Suprapubic skin (tissue), 4 donors: ENCODE data around the gene KLK15. TPM values are rescaled to one million over a fixed set of nuclear protein-coding genes. Genes with fewer than 3 reads are reported as not detected.
"Not testable (repeated sequence)": the region's sequence is repeated elsewhere in the genome, so short reads cannot be mapped to it uniquely, and the experiment has no call there.

ENCODE experiments used
- DNase-seq, 2 donors: peaks; one replicate each; pipeline ENCODE4 v3.0.0-alpha.2; 2019; ENCODE audit warnings: low spot score in 2 of 2
- H3K27ac ChIP-seq: fragments of 200-600 bp; sonication (generic); one replicate; pipeline ENCODE4 v1.5.1; 2019
- H3K27me3 ChIP-seq: fragments of 200-600 bp; sonication (generic); one replicate; pipeline ENCODE4 v1.5.1; 2019
- H3K36me3 ChIP-seq: fragments of 200-600 bp; sonication (generic); one replicate; pipeline ENCODE4 v1.5.1; 2019
- H3K4me1 ChIP-seq: fragments of 200-600 bp; sonication (generic); one replicate; pipeline ENCODE4 v1.5.1; 2019
- H3K4me3 ChIP-seq: fragments of 200-600 bp; sonication (generic); one replicate; pipeline ENCODE4 v1.5.1; 2019; ENCODE audit warnings: mild to moderate bottlenecking
- H3K9me3 ChIP-seq: fragments of 200-600 bp; sonication (generic); one replicate; pipeline ENCODE4 v1.5.1; 2019
- EP300 ChIP-seq: sonication (generic); formaldehyde crosslinking; IDR thresholded peaks from one replicate; pipeline ENCODE4 v1.6.1; 2017; ENCODE audit warnings: antibody characterized with exemption
- POLR2A ChIP-seq, 2 donors: fragments of 450-650 bp; IDR thresholded peaks; one replicate each; pipeline ENCODE4 v1.6.1; 2017; ENCODE audit warnings: antibody characterized with exemption in 2 of 2, mild to moderate bottlenecking in 2 of 2, moderate library complexity in 2 of 2
- POLR2AphosphoS5 ChIP-seq, 3 donors: sonication (generic); formaldehyde crosslinking; IDR thresholded peaks; one replicate each; pipeline ENCODE4 v1.6.1; 2017; ENCODE audit warnings: antibody characterized with exemption in 3 of 3
- WGBS: methylation state at CpG from one replicate; pipeline ENCODE4 v1.1.5; 2018; 5-methylcytosine and 5-hydroxymethylcytosine counted together
- total RNA-seq, 4 donors: library from RNA; depleted of rRNA; stranded (reverse); fragments of >200 nt; gene quantifications; one replicate each; pipeline ENCODE4 v1.1.0, GENCODE V29; 2016
- TF ChIP-seq, protein P1 (sequence below), 2 donors: fragments of 200-600 bp in 1 of 2; fragments of 450-650 bp in 1 of 2; sonication (generic) in 1 of 2; IDR thresholded peaks; one replicate each; pipeline ENCODE4 v1.5.1; 2016 to 2019; ENCODE audit warnings: antibody characterized with exemption in 2 of 2, mild to moderate bottlenecking in 1 of 2, moderate library complexity in 1 of 2

KLK15 gene
- total RNA-seq, 4 donors from 2014 or later, result not detected

DNA sequence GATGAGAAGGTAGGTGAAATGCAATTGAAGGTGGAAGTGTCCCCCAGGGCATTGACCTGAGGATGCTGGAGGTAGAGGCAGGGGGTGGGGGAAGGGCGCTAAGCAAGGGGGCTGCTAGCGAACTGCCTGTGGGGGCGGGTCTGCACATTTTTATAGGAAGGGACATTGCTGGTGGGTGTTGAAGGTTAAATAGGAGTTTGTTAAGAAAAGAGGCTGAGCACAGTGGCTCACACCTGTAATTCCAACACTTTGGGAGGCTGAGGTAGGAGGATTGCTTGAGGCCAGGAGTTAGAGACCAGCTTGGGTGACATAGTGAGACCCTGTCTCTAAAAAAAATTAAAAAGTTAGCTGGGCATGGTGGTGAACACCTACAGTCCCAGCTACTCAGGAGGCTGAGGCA lies 48.7 kb downstream of the KLK15 start:
- H3K27me3 ChIP-seq, result peaks cover 35% of the 10 kb centered on the region

DNA sequence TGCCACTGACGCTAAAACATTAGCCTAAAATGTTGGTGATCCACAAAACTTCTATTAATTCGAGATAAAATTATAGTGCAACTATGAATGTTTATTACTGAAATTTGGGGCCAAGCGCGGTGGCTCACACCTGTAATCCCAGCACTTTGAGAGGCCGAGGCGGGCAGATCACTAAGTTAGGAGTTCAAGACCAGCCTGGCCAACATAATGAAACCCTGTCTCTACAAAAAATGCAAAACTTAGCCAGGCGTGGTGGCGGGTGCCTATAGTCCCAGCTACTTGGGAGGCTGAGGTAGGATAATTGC lies 49.6 kb downstream of the KLK15 start:
- Histone ChIP-seq H3K4me1 (peaks cover 12% of the 10 kb centered on the region), H3K27me3 (peaks cover 44% of the 10 kb centered on the region)
- not testable (repeated sequence) for H3K9me3 ChIP-seq, H3K4me3 ChIP-seq, DNase-seq, H3K27ac ChIP-seq, H3K36me3 ChIP-seq
- WGBS, result 34% methylated on average over 8 of the region's 8 CpGs

More for the DNA sequence above, 48.7 kb downstream of the KLK15 start:
- TF ChIP-seq EP300 (no peak), POLR2AphosphoS5 (IDR thresholded peaks at IDR 0.05) (no peak), POLR2A (IDR thresholded peaks at IDR 0.05) (no peak)
- TF ChIP-seq, protein P1, sequence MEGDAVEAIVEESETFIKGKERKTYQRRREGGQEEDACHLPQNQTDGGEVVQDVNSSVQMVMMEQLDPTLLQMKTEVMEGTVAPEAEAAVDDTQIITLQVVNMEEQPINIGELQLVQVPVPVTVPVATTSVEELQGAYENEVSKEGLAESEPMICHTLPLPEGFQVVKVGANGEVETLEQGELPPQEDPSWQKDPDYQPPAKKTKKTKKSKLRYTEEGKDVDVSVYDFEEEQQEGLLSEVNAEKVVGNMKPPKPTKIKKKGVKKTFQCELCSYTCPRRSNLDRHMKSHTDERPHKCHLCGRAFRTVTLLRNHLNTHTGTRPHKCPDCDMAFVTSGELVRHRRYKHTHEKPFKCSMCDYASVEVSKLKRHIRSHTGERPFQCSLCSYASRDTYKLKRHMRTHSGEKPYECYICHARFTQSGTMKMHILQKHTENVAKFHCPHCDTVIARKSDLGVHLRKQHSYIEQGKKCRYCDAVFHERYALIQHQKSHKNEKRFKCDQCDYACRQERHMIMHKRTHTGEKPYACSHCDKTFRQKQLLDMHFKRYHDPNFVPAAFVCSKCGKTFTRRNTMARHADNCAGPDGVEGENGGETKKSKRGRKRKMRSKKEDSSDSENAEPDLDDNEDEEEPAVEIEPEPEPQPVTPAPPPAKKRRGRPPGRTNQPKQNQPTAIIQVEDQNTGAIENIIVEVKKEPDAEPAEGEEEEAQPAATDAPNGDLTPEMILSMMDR (IDR thresholded peaks at IDR 0.05), result no peak
- no peak for DNase-seq
- Histone ChIP-seq H3K4me1 (peaks cover 10% of the 10 kb centered on the region), H3K4me3 (no peak overlapping the region), H3K9me3 (no peaks in the 10 kb centered on the region), H3K36me3 (no peaks in the 10 kb centered on the region), H3K27ac (no peak overlapping the region)
- whole genome bisulfite sequencing, result 90% methylated on average over 3 of the region's 3 CpGs

DNA sequence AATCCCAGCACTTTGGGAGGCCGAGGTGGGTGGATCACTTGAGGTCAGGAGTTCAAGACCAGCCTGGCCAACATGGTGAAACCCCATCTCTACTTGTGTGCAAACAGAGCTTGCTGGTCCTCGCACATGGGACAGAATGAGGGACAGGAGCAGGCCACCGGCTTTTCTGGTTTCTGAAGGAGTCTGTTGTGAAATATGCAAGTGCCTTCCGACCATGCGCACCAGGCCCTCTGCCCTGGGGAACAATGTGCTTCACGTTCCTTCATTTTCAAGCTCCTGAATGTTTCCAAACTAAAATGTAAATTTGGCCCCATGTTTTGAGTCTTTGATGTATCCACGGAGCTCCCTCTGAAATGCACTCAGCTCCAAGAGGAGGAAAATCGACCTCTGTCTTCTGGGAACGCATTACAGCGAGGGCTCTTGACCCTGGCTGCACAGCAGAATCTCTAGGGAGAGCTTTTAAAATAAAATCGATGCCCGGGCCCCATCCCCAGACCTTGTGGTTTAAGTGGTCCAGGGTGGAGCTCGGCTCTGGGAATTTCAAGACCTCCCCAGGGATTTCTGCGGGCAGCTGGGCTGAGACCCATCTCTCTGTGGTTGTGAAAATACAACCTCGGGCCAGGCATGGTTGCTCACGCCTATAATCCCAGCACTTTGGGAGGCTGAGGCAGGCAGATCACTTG lies 52.5 kb downstream of the KLK15 start:
- H3K9me3 ChIP-seq, result no peaks in the 10 kb centered on the region
- H3K27me3 ChIP-seq, result peaks cover 73% of the 10 kb centered on the region
- TF ChIP-seq EP300 (no peak), POLR2A (IDR thresholded peaks at IDR 0.05) (no peak), POLR2AphosphoS5 (IDR thresholded peaks at IDR 0.05) (no peak)
- TF ChIP-seq, protein P1 (IDR thresholded peaks at IDR 0.05), result no peak
- no peak for DNase-seq
- no peak overlapping the region for H3K4me3 ChIP-seq
- 49% methylated on average over 14 of the region's 16 CpGs for WGBS
- H3K4me1 ChIP-seq, result peaks cover 19% of the 10 kb centered on the region
- H3K36me3 ChIP-seq, result no peaks in the 10 kb centered on the region
- H3K27ac ChIP-seq, result no peak overlapping the region

DNA sequence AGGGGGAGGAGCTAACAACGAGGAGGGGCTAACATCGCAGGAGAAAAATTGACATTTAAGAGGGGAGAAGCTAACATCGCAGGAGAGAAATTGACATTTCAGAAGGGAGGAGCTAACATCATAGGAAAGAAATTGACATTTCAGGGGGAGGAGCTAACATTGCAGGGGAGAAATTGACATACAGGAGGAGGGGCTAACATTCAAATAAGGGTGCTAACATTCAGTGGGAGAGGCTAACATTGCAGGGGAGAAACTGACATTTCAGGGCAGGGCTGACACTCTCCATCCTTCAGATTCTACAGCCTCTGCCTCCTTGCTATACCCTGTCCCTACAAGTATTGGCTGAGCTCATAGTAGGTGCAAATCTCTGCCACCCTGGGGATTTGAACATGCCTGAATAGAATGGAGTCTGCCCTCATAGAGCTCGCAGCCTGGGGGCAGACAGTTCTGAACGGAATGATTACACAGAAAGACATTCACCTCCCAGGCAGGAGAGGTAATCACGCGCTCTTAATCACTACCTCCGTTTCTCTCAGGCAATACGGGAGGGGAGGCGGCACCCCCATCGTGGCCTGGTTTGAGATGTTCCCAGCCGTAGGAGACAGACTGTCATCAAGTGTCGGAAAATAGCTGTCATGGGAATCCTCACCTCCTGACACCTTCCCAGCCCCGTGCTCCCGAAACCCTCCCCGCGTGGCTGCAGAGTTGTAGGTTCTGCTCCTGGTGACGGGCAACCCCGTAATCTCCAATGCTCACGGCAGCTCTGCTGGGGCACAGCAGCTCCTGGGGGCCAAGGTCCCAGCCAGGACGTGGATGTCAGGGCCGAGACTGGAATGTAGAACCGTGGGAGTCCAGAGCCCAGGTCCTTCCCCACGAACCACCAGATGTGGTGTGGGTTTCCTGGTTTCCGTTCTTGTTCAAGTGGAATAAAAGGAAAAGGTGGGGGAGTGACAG lies 53.6 kb downstream of the KLK15 start:
- Histone ChIP-seq H3K36me3 (no peaks in the 10 kb centered on the region), H3K9me3 (no peaks in the 10 kb centered on the region), H3K4me1 (peaks cover 19% of the 10 kb centered on the region), H3K27me3 (peaks cover 83% of the 10 kb centered on the region), H3K27ac (no peak overlapping the region), H3K4me3 (no peak overlapping the region)
- DNase-seq, result no peak
- WGBS, result 43% methylated on average over 9 of the region's 25 CpGs
- TF ChIP-seq, protein P1 (IDR thresholded peaks at IDR 0.05), result no peak
- TF ChIP-seq POLR2AphosphoS5 (IDR thresholded peaks at IDR 0.05), result no peak
- TF ChIP-seq EP300, result no peak
- no peak for TF ChIP-seq POLR2A (IDR thresholded peaks at IDR 0.05)

DNA sequence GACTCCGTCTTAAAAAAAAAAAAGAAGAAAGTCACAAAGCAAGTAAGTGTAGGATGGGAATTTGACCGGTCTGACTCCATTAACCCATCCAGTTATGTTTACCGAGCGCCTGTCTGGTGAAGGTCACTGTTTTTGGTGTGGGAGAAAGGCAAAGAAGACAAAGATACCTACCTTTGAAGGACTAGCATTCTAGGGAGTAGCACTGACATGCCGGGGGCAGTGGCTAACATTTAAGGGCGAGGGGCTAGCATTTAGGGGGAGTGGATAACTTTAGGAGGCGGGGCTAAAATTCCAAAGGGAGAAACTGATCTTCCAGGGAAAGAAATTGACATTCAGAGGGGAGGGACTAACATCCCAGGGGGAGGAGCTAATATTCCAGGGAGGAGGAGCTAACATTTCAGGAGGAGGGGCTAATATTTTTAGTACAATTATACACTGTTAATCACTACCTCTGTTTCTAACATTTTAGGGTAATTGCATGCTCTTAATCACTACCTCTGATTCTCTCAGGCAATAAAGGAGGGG lies 54.4 kb downstream of the KLK15 start:
- no peak for DNase-seq
- Histone ChIP-seq H3K9me3 (no peaks in the 10 kb centered on the region), H3K4me3 (no peak overlapping the region), H3K27ac (no peak overlapping the region), H3K36me3 (no peaks in the 10 kb centered on the region), H3K4me1 (peaks cover 19% of the 10 kb centered on the region), H3K27me3 (peaks cover 91% of the 10 kb centered on the region)
- TF ChIP-seq POLR2AphosphoS5 (IDR thresholded peaks at IDR 0.05), result no peak
- TF ChIP-seq, protein P1 (IDR thresholded peaks at IDR 0.05), result no peak
- no peak for TF ChIP-seq POLR2A (IDR thresholded peaks at IDR 0.05)
- no peak for TF ChIP-seq EP300
- WGBS, result 56% methylated on average over 7 of the region's 7 CpGs
